SHP77 treated with DMSO at 0.1 percent for 48 hours (cell line): ENCODE measurements around the gene HID1.
"Not testable (repeated sequence)": the region's sequence is repeated elsewhere in the genome, so short reads cannot be mapped to it uniquely, and the experiment has no call there.

Experiments
- DNase-seq: peaks from one replicate; lab custom pipeline; 2025; lab: John Stamatoyannopoulos, UW

Gene HID1

GRCh38 chr17:74998783-74999182 lies 26.2 kb upstream of the HID1 start:
- no peak for DNase-seq

- no peak for DNase-seq
These were observed 23.3 kb upstream of the HID1 start for GRCh38 chr17:74995847-74996246.

DNA sequence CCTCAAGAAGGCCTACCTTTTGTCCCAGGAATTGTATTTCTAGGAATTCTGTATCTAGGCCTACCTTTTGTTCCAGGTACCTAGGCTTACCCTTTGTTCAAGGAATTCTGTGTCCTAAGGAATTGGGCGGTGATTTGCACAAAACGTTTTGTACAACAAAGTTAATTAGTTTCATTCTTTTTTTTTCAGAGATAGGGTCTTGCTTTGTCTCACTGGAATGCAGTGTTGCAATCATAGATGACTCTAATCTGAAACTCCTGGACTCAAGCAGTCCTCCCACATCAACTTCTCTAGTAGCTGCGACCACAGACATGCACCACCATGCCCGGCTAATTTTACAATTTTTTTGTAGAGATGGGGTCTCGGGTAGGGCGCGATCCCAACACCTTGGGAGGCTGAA lies 21.9 kb upstream of the HID1 start:
- no peak for DNase-seq

DNA sequence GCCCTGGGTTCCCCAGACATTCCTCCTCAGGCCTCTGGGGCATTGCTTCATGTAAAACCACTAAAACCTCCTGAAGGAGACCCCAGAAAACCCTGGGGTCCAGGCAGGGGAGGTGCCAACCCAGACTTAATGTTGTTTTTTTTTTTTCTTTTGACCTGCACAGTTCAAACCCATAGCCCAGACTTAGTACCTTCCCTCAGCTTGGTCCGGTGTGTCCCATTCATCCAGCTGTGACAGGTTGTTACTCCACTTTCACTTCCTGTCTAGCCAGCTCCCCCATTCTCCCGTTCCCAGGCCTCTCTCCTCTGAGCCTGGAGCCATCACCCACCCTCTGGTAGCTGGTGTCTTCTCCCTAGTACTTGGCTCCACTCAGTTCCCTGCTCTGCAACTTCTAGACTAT lies 19.7 kb upstream of the HID1 start:
- DNase-seq, result no peak

DNA sequence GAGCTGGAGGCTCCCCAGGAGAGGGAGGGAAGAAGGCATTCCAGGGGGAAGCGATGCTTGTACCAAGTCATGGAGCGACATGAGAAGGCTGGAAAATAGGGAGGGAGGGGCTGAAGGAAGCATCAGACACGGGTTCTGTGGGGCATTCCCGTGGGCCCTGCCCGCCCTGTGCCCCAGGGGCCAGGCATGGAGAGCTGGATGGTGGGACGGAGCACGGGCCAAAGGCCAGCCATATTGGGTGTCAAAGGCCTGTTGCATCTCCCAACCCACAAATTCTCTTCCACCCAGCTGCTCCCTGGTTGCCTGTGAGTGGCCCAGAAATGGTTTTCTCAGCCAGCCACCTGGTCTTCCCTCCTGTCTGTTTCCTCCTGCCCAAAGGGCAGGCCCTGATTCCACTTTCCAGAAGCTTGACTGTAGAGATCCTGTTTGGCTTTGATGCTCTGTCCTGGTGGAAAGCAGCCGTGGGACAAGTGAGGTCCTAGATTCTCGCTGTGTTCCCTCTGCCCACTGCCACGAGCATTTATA lies 18.1 kb upstream of the HID1 start:
- no peak for DNase-seq

GRCh38 chr17:74987909-74988711 lies 15.6 kb upstream of the HID1 start:
- no peak for DNase-seq

- DNase-seq, result peak; percentile 96
These were observed 14.9 kb upstream of the HID1 start, which contains the start of gene CDR2L for GRCh38 chr17:74987418-74987908. Gene CDR2L, plus strand, starts transcription at chr17:74987632. Its CDS starts 412 bp downstream, at chr17:74988044.

GRCh38 chr17:74986206-74986576 lies 13.6 kb upstream of the HID1 start:
- no peak for DNase-seq

DNA sequence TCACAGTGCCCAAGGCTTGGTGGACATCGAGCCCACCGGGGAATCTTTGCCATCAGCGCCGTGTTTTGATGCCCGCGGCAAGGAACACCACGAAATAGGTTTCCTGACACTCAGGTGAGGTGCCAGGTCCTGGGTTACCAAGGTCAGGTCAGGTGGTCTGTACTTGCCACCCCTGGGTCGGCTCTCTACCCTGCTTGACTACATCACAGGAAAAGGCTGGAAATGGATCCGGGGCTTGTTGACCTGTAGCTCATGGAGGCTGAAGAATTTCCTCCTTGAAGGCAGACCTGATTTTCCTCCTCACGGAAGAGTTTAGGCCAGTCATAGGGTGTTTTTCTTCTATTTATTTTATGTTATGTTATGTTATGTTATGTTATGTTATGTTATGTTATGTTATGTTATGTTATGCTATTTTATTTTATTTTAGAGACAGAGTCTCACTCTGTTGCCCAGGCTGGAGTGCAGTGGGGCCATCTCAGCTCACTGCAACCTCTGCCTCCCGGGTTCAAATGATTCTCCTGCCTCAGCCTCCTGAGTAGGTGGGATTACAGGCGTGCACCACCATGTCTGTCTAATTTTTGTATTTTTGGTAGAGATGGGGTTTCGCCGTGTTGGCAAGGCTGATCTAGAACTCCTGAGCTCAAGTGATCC lies 10.2 kb upstream of the HID1 start:
- DNase-seq, result peak; percentile 46

GRCh38 chr17:74981979-74982662 lies 9.6 kb upstream of the HID1 start:
- DNase-seq, result peak; percentile 73

DNA sequence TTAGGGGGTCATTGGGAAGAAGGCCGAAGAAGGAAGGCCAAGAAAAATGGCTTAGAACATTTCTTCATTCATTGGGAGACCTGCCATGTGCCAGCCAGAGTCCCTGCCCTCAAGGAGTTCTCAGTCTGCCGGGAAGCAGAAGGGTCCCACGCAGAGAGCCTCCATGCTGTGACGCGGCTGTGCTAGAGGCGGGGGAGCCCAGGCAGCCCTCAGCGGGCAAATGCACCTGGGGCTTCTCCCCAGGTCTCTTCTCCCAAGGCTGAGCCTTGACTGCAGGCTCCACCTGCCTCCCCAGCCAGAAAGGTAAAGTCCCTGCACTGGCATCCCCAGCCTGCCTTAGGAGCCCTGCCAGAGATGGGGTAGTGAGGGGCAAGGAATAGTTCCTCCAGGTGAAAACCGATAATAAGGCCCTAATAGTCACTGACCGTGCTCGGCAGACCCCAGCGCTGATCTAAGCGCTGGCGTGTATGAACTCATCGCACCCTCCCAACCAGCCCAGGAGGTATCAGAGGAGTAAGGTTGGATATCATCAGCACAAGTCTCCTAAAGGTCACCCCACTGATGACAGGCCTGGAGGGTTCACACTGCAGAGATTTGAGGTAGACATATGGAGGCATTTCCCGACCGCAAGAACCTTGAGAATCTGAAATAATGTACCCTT lies 8.9 kb upstream of the HID1 start:
- no peak for DNase-seq

DNA sequence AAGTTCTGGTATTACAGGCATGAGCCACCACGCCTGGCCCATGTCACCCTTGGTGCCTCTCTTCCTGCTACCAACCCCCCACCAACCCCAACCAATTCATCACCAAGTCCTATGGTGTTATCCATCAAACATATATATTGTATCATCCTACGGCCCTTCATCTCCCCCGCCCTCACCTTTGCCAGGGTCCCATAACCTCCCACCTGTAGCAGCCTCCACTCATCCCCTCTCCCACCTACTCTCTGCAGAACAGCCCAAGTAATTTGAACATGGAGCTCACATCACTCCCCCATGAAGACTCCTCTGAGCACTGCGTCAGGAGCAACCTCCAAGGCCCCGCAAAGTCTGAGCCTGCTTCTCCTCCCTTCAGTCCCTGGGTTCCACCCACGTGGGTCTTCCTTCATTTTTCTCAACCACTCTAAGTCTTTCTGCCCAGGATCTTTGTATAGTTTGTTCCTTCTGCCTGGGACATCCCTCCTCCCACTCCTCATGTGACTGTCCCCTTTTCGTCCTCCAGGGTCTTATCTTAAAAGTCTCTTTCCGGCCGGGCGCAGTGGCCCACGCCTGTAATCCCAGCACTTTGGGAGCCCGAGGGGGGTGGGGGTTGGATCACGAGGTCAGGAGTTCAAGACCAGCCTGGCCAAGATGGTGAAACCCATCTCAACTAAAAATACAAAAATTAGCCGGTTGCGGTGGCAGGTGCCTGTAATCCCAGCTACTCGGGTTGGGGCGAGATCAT lies 7.0 kb upstream of the HID1 start:
- DNase-seq, result no peak

DNA sequence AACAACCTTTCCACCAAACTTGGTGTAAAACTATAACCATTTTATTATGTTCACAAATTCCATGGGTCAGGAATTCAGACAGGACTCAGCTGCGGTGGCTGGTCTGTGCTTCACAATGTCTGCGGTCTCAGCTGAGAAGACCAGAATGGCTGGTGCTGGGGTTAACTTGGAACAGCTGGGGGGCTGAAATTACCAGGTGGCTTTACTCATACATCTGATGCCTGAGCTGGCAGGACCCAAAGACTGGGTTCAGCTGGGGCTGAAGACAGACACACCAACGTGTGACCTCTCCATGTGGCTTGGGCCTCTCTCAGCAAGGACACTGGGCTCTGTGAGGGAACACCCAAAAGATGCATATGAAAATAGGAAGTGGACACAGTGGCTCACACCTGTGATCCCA lies 5.7 kb upstream of the HID1 start:
- DNase-seq, result no peak

DNA sequence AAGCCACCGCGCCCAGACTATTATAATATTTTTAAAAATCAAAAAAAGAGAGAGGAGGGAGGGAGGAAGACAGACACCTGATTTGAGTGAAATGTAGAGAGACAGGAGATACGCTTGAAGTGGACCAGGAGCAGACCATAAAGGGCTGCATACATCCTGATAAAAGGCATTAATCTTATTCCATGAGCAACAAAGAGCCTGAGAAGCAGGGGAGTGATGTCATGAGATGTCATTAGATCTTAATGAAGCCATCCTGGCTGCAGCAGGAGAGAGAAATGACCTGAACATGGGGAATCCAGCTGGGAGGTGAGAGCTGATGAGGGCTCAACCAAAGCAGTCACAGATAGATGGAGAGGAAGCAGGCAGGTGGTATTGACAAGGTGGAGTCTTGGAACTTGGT lies 5.2 kb upstream of the HID1 start:
- no peak for DNase-seq

- no peak for DNase-seq
These were observed 3.4 kb upstream of the HID1 start for GRCh38 chr17:74975943-74976342.

DNA sequence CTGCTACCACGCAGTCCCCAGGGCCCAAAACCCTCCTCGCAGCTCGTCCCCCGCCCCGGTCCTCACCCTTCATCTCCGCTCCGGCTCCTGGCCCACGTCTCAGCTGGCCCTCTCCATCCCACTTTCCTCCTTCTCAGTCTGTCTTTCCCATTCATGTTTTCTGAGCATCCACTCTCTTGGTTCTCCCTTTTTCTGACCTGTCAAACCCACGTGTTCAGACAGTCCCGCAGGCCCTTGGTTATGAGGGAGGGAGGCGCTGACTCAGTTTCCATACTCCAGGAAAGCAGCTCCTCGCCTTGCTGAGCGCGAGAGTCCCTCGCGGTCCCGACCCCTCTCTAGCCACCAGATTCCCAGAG lies 392 bp upstream of the HID1 start:
- DNase-seq, result no peak

GRCh38 chr17:74971842-74972106 lies 785 bp downstream of the HID1 start:
- no peak for DNase-seq

GRCh38 chr17:74971069-74971841 lies 1.3 kb downstream of the HID1 start:
- DNase-seq, result no peak

GRCh38 chr17:74970395-74970794 lies 2.2 kb downstream of the HID1 start:
- DNase-seq, result no peak

DNA sequence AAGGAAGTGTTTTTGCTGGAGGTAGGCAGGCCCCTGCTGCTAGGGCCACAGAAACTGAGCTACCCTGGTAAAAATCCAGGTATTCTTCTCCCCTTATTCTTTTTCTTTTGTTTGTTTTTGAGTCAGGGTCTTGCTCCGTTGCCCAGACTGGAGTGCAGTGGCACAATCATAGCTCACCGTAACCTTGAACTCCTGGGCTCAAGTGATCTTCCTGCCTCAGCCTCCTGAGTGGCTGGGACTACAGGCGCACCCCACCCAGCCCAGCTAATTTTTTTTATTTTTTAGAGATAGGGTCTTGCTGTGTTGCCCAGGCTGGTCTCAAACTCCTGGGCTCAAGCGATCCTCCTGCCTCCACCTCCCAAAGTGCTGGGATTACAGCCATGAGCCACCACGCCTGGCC lies 3.1 kb downstream of the HID1 start:
- not testable (repeated sequence) for DNase-seq

GRCh38 chr17:74968361-74968780 lies 4.2 kb downstream of the HID1 start:
- DNase-seq, result no peak
